Measurements from ENCODE around the gene NGF. TPM values are rescaled to one million over a fixed set of nuclear protein-coding genes. Genes with fewer than 3 reads are reported as not detected.

Gene NGF
- total RNA-seq, 2 donors from 2014 or later, result not detected

DNA sequence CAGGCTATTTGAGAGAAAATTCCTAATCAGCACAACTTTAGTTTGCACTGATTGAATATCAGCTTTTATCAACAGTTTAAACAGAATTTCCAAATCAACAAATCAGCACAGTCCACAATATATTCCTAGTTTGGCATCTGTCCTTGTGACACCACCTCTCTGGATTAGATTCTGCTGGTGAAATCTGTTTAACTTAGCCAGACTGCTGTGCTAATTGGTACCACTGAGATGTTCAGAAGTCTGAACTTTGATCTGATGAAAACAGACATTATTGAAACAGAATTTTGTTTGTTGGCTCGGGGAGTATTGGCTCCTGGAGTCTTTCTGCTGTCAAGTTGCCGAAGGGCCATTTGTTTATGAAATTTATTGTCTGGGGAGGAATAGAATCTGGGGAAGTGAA lies 17.0 kb upstream of the NGF start:
- no peaks in the 10 kb centered on the region for H3K9me3 ChIP-seq (ENCODE audit: control insufficient read depth, low read length, poor library complexity, severe bottlenecking)
- ATAC-seq (no peak), DNase-seq (no peak)
- peaks cover 31% of the 10 kb centered on the region for H3K27me3 Mint-ChIP-seq
- no peaks in the 10 kb centered on the region for H3K4me1 Mint-ChIP-seq
- H3K36me3 Mint-ChIP-seq (ENCODE audit: low read depth), result no peaks in the 10 kb centered on the region
- H3K4me3 Mint-ChIP-seq, result no peak overlapping the region
- no peak overlapping the region for H3K27ac Mint-ChIP-seq

- H3K27ac Mint-ChIP-seq, result no peak overlapping the region
- DNase-seq (no peak), ATAC-seq (no peak)
- peaks cover 42% of the 10 kb centered on the region for H3K27me3 Mint-ChIP-seq
- H3K36me3 Mint-ChIP-seq (ENCODE audit: low read depth), result no peaks in the 10 kb centered on the region
- no peaks in the 10 kb centered on the region for H3K4me1 Mint-ChIP-seq
- no peaks in the 10 kb centered on the region for H3K9me3 ChIP-seq (ENCODE audit: control insufficient read depth, low read length, poor library complexity, severe bottlenecking)
- no peak overlapping the region for H3K4me3 Mint-ChIP-seq
These were observed 13.1 kb upstream of the NGF start for GRCh38 chr1:115351143-115351542.

DNA sequence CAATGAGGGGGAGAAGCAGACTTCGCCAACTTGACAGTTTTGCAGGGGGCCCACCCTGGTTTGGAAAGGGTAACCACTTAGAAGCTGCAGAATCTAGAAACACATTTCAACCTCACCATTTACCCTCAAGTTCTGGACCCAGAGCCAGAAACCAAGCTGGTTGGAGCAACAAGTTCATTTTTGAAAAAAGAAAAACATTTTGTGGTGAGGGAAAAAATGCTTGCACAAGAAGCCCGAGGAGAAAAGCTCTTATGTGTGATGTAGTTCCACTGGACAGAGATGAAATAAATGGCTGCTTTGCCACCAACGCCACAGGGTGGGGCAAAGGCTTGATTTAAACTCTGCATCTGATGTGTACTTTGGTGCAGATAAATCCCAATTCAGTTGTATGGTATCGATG lies 10.6 kb upstream of the NGF start:
- DNase-seq, result no peak
- Mint-ChIP-seq H3K4me1 (no peaks in the 10 kb centered on the region), H3K4me3 (no peak overlapping the region), H3K27me3 (peaks cover 31% of the 10 kb centered on the region), H3K36me3 (ENCODE audit: low read depth) (no peaks in the 10 kb centered on the region), H3K27ac (no peak overlapping the region)
- H3K9me3 ChIP-seq (ENCODE audit: control insufficient read depth, low read length, poor library complexity, severe bottlenecking), result no peaks in the 10 kb centered on the region
- no peak for ATAC-seq

GRCh38 chr1:115347282-115347681 lies 9.2 kb upstream of the NGF start:
- Mint-ChIP-seq H3K4me1 (no peaks in the 10 kb centered on the region), H3K27ac (no peak overlapping the region), H3K4me3 (no peak overlapping the region), H3K36me3 (ENCODE audit: low read depth) (no peaks in the 10 kb centered on the region), H3K27me3 (peaks cover 36% of the 10 kb centered on the region)
- ATAC-seq, result no peak
- no peak for DNase-seq
- H3K9me3 ChIP-seq (ENCODE audit: control insufficient read depth, low read length, poor library complexity, severe bottlenecking), result no peaks in the 10 kb centered on the region

GRCh38 chr1:115343200-115343737 lies 5.2 kb upstream of the NGF start:
- no peak overlapping the region for H3K4me3 Mint-ChIP-seq
- no peak for ATAC-seq
- no peak overlapping the region for H3K27ac Mint-ChIP-seq
- no peaks in the 10 kb centered on the region for H3K36me3 Mint-ChIP-seq (ENCODE audit: low read depth)
- H3K4me1 Mint-ChIP-seq, result no peaks in the 10 kb centered on the region
- no peaks in the 10 kb centered on the region for H3K9me3 ChIP-seq (ENCODE audit: control insufficient read depth, low read length, poor library complexity, severe bottlenecking)
- no peak for DNase-seq
- H3K27me3 Mint-ChIP-seq, result peaks cover 48% of the 10 kb centered on the region

DNA sequence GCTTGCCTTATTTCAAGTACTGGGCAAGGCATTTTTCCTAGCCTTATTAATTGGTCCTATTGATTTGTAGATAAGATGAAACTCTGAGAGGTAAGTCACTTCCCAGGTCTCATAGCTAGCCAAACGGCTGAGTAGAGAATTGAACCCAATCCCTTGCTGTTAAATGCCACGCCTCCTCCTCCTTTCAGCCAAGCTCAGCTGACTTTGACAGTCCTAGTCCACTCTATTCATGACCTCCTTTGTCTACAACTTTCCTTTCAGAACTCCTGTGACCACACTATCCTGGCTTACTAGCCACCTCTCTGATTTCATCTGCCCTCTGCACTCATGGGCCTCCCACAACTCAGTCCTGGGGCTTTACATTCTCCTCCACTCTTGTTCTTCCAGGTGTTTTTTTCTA lies 3.9 kb upstream of the NGF start:
- no peaks in the 10 kb centered on the region for H3K9me3 ChIP-seq (ENCODE audit: control insufficient read depth, low read length, poor library complexity, severe bottlenecking)
- Mint-ChIP-seq H3K27me3 (peaks cover 54% of the 10 kb centered on the region), H3K27ac (no peak overlapping the region), H3K4me3 (no peak overlapping the region), H3K36me3 (ENCODE audit: low read depth) (no peaks in the 10 kb centered on the region), H3K4me1 (peaks cover 2% of the 10 kb centered on the region)
- ATAC-seq, result no peak
- no peak for DNase-seq

- peaks cover 62% of the 10 kb centered on the region for H3K27me3 Mint-ChIP-seq
- no peaks in the 10 kb centered on the region for H3K9me3 ChIP-seq (ENCODE audit: control insufficient read depth, low read length, poor library complexity, severe bottlenecking)
These were observed 2.8 kb upstream of the NGF start for GRCh38 chr1:115340879-115341278.

DNA sequence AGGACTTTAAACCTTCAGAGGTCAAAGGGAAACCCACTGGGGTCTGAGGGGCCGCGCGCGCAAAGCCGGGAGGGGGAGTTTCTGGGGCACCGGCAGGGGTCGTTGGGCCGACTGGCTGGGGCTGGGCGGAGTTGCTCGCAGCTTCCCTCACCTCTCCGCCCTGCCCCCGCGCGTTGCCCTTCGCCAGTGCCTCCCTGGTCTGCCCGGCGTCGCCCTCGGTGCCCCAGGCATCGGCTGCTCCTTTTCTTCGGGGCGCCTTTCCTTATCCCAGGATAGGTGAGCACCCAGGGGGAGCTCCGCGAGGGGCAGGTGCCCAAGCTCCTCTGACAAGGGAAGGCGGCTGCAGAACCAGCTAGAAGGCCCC lies 390 bp upstream of the NGF start:
- ATAC-seq, result no peak
- H3K4me3 Mint-ChIP-seq, result no peak overlapping the region
- peaks cover 2% of the 10 kb centered on the region for H3K4me1 Mint-ChIP-seq
- H3K36me3 Mint-ChIP-seq (ENCODE audit: low read depth), result no peaks in the 10 kb centered on the region
- peaks cover 68% of the 10 kb centered on the region for H3K27me3 Mint-ChIP-seq
- DNase-seq, result no peak
- H3K27ac Mint-ChIP-seq, result no peak overlapping the region
- H3K9me3 ChIP-seq (ENCODE audit: control insufficient read depth, low read length, poor library complexity, severe bottlenecking), result no peaks in the 10 kb centered on the region

More at GRCh38 chr1:115340879-115341278, 2.8 kb upstream of the NGF start:
- Mint-ChIP-seq H3K27ac (no peak overlapping the region), H3K4me3 (no peak overlapping the region), H3K36me3 (ENCODE audit: low read depth) (no peaks in the 10 kb centered on the region), H3K4me1 (peaks cover 2% of the 10 kb centered on the region)
- no peak for DNase-seq
- ATAC-seq, result no peak

- Mint-ChIP-seq H3K36me3 (ENCODE audit: low read depth) (no peaks in the 10 kb centered on the region), H3K27me3 (peaks cover 65% of the 10 kb centered on the region), H3K27ac (no peak overlapping the region), H3K4me3 (no peak overlapping the region), H3K4me1 (peaks cover 2% of the 10 kb centered on the region)
- ATAC-seq (no peak), DNase-seq (no peak)
- no peaks in the 10 kb centered on the region for H3K9me3 ChIP-seq (ENCODE audit: control insufficient read depth, low read length, poor library complexity, severe bottlenecking)
These were observed 795 bp downstream of the NGF start for GRCh38 chr1:115337276-115337632.

GRCh38 chr1:115336741-115337140 lies 1.3 kb downstream of the NGF start:
- Mint-ChIP-seq H3K27me3 (peaks cover 63% of the 10 kb centered on the region), H3K27ac (no peak overlapping the region), H3K4me3 (no peak overlapping the region), H3K36me3 (ENCODE audit: low read depth) (no peaks in the 10 kb centered on the region), H3K4me1 (peaks cover 2% of the 10 kb centered on the region)
- ATAC-seq (no peak), DNase-seq (no peak)
- no peaks in the 10 kb centered on the region for H3K9me3 ChIP-seq (ENCODE audit: control insufficient read depth, low read length, poor library complexity, severe bottlenecking)

GRCh38 chr1:115332813-115333608 lies 5.0 kb downstream of the NGF start:
- peaks cover 50% of the 10 kb centered on the region for H3K27me3 Mint-ChIP-seq
- no peaks in the 10 kb centered on the region for H3K36me3 Mint-ChIP-seq (ENCODE audit: low read depth)
- peaks cover 4% of the 10 kb centered on the region for H3K4me1 Mint-ChIP-seq
- no peak overlapping the region for H3K4me3 Mint-ChIP-seq
- DNase-seq (no peak), ATAC-seq (no peak)
- no peak overlapping the region for H3K27ac Mint-ChIP-seq
- no peaks in the 10 kb centered on the region for H3K9me3 ChIP-seq (ENCODE audit: control insufficient read depth, low read length, poor library complexity, severe bottlenecking)

DNA sequence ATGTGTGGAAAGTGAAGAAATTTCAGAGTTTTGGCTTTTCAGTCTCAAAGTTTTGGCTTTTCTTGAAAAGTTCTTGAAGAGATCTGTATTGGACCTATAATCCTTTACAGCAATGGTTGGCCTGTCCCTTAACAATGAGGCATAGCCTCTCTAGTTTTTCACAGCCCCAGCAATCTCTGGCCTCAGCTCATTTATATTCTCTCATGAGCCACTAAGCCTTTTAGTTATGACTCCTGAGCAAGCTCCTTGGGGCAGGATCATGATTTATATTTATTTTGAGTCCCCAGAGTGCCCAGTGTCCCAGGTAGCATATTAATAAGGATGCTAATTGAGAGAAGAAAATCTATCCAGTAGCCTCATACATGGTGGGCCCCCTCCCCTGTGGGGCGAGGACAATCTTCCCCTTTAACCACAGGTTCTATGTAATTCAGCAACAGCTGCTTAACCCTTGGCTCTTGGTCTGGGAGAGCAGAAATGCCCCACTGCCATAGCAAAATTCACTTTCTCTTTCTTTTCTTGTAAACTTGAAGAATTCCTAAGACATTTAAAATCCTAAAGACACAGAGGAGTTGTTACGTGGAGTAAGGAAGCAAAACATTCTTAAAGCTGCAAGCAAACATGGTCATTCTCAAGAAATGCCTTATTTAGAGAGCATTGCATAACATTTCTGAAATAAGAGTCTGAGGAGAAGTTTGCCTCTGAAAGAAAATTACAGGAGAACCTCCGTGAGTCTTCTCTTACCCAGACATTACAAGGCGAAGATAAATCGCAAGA lies 6.3 kb downstream of the NGF start:
- H3K9me3 ChIP-seq (ENCODE audit: control insufficient read depth, low read length, poor library complexity, severe bottlenecking), result no peaks in the 10 kb centered on the region
- H3K4me1 Mint-ChIP-seq, result peaks cover 2% of the 10 kb centered on the region
- H3K27ac Mint-ChIP-seq, result no peak overlapping the region
- peaks cover 55% of the 10 kb centered on the region for H3K27me3 Mint-ChIP-seq
- no peaks in the 10 kb centered on the region for H3K36me3 Mint-ChIP-seq (ENCODE audit: low read depth)
- no peak for DNase-seq
- no peak for ATAC-seq
- H3K4me3 Mint-ChIP-seq, result no peak overlapping the region

GRCh38 chr1:115330480-115331013 lies 7.5 kb downstream of the NGF start:
- no peaks in the 10 kb centered on the region for H3K9me3 ChIP-seq (ENCODE audit: control insufficient read depth, low read length, poor library complexity, severe bottlenecking)
- no peak overlapping the region for H3K4me3 Mint-ChIP-seq
- no peak overlapping the region for H3K27ac Mint-ChIP-seq
- no peak for ATAC-seq
- peaks cover 2% of the 10 kb centered on the region for H3K4me1 Mint-ChIP-seq
- H3K27me3 Mint-ChIP-seq, result peaks cover 58% of the 10 kb centered on the region
- no peak for DNase-seq
- no peaks in the 10 kb centered on the region for H3K36me3 Mint-ChIP-seq (ENCODE audit: low read depth)

Measured in T-helper 17 cell (primary cell).